PC-9 (cell line): ENCODE measurements around the gene RIPK4.

Experiments
- EZH2 ChIP-seq: fragments of 200-600 bp; sonication (generic); IDR thresholded peaks from 2 replicates; pipeline ENCODE4 v1.8.0; 2017; ENCODE audit warnings: antibody characterized with exemption, low read depth
- TF ChIP-seq, protein P1 (sequence below): fragments of 200-600 bp; sonication (generic); conservative IDR thresholded peaks from 2 replicates; pipeline ENCODE4 v1.6.1; 2017; ENCODE audit warnings: mixed run types, antibody characterized with exemption, mild to moderate bottlenecking, moderate library complexity

DNA sequence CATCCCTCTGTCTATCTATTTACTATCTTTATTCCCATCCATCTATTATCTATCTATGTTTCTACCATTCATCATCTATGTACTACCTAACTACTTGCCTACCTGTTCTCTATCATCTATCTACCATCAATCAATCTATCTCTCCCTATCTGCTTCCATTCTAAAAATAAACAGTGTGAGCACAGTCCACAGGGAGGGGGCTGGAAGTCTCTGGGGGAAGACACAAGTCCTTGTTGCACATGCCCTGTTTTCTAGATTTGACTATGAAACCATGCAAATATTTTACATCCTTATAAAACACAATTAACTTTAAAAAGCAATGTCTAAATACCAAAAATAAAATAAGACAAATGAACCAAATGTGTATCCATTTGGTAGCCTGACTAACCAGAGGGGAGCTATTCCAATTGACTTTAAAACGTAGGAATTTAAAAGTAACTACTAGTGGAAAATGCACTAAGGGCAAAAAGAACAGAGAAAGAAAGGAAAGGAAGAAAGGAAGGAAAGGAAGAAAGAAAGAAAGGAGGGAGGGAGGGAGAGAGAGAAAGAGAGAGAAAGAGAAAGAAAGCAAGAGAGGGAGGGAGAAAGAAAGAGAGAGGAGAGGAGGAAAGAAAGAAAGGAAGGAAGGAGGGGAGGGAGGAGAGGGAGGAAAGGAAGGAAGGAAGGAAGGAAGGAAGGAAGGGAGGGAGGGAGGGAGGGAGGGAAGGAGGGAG, 13.6 kb upstream of the RIPK4 start:
- TF ChIP-seq, protein P1, sequence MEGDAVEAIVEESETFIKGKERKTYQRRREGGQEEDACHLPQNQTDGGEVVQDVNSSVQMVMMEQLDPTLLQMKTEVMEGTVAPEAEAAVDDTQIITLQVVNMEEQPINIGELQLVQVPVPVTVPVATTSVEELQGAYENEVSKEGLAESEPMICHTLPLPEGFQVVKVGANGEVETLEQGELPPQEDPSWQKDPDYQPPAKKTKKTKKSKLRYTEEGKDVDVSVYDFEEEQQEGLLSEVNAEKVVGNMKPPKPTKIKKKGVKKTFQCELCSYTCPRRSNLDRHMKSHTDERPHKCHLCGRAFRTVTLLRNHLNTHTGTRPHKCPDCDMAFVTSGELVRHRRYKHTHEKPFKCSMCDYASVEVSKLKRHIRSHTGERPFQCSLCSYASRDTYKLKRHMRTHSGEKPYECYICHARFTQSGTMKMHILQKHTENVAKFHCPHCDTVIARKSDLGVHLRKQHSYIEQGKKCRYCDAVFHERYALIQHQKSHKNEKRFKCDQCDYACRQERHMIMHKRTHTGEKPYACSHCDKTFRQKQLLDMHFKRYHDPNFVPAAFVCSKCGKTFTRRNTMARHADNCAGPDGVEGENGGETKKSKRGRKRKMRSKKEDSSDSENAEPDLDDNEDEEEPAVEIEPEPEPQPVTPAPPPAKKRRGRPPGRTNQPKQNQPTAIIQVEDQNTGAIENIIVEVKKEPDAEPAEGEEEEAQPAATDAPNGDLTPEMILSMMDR, result no peak
- TF ChIP-seq EZH2, result no peak
